A549 (cell line): ENCODE measurements around the gene C3orf22. TPM values are rescaled to one million over a fixed set of nuclear protein-coding genes. Genes with fewer than 3 reads are reported as not detected.
"Not testable (repeated sequence)": the region's sequence is repeated elsewhere in the genome, so short reads cannot be mapped to it uniquely, and the experiment has no call there.

ENCODE experiments used
- ATAC-seq, 2 experiments: fragments of 200-7000 bp in 1 of 2; fragments of >200 bp in 1 of 2; cut with Nextera tagmentation in 1 of 2; cut with Tn5 transposase in 1 of 2; 3 replicates each; pipeline versions ENCODE4 v1.8.0 to v1.9.1; 2018 to 2020; ENCODE audit warnings: mild to moderate bottlenecking in 1 of 2, moderate library complexity in 1 of 2
- CTCF ChIA-PET: fragments of 300-600 bp; sonication (Branson Sonifier 250); formaldehyde crosslinking; extraction: SDS; loops from one replicate; lab custom pipeline; 2021; ENCODE audit warnings: antibody characterized with exemption, inconsistent platforms; lab: Yijun Ruan, JAX
- POLR2A ChIA-PET: fragments of 350-600 bp; formaldehyde crosslinking; extraction: SDS; loops from one replicate; lab custom pipeline; 2021; ENCODE audit warnings: antibody characterized with exemption, inconsistent platforms; lab: Yijun Ruan, JAX
- DNase-seq, 2 experiments: peaks; one replicate each; pipeline versions ENCODE4 v3.0.0 to v3.0.0-alpha.2; 2011 to 2016; ENCODE audit warnings: low read depth in 1 of 2, low spot score in 1 of 2
- FAIRE-seq: peaks from 2 replicates; lab custom pipeline; 2011; peaks lifted over from hg19 to GRCh38; lab: Jason Lieb, UNC
- H3K27ac ChIP-seq, 2 experiments: fragments of >200 bp; sonication (Bioruptor Twin); formaldehyde crosslinking; 3 replicates each; pipeline ENCODE4 v1.5.1; 2016 to 2017
- H3K4me1 ChIP-seq: fragments of >200 bp; sonication (Bioruptor Twin); formaldehyde crosslinking; 3 replicates; pipeline ENCODE4 v1.6.1; 2016
- H3K4me2 ChIP-seq: fragments of >200 bp; sonication (Bioruptor Twin); formaldehyde crosslinking; 3 replicates; pipeline ENCODE4 v1.6.1; 2016
- H3K4me3 ChIP-seq: fragments of >200 bp; sonication (Bioruptor Twin); formaldehyde crosslinking; 3 replicates; pipeline ENCODE4 v1.5.1; 2016
- H3K9me3 ChIP-seq: fragments of >200 bp; sonication (Bioruptor Twin); formaldehyde crosslinking; 3 replicates; pipeline ENCODE4 v1.6.1; 2016
- BCL3 ChIP-seq: fragments of >200 bp; sonication (Bioruptor Twin); formaldehyde crosslinking; IDR thresholded peaks from 3 replicates; pipeline ENCODE4 v1.6.1; 2016
- EHF ChIP-seq: fragments of 250-450 bp; sonication (Bioruptor Pico); IDR thresholded peaks from 2 replicates; pipeline ENCODE4 v1.5.0; 2020; ENCODE audit warnings: mild to moderate bottlenecking
- EHMT2 ChIP-seq: fragments of 200-600 bp; sonication (generic); IDR thresholded peaks from 2 replicates; pipeline ENCODE4 v1.6.1; 2016; ENCODE audit warnings: antibody characterized with exemption, low read depth, mild to moderate bottlenecking, moderate library complexity
- EP300 ChIP-seq, 2 experiments: fragments of >200 bp; sonication (Bioruptor Twin); formaldehyde crosslinking; IDR thresholded peaks; 2 replicates in 1 of 2; 3 replicates in 1 of 2; pipeline ENCODE4 v1.6.1; 2016 to 2017
- FOXS1 ChIP-seq: fragments of 250-450 bp; sonication (Bioruptor Pico); IDR thresholded peaks from 2 replicates; pipeline ENCODE4 v1.5.0; 2020; ENCODE audit warnings: mild to moderate bottlenecking, moderate library complexity
- GATA3 ChIP-seq: IDR thresholded peaks from 2 replicates; pipeline ENCODE4 v1.6.1; 2012; ENCODE audit warnings: borderline replicate concordance
- HDAC2 ChIP-seq: fragments of 200-600 bp; sonication (generic); IDR thresholded peaks from 2 replicates; pipeline ENCODE4 v1.6.1; 2016
- HOXB13 ChIP-seq: fragments of 250-450 bp; sonication (Bioruptor Pico); IDR thresholded peaks from 2 replicates; pipeline ENCODE4 v1.5.0; 2020; ENCODE audit warnings: low read depth, mild to moderate bottlenecking, moderate library complexity
- JUN ChIP-seq, 2 experiments: fragments of >200 bp; sonication (Bioruptor Twin); formaldehyde crosslinking; IDR thresholded peaks; 2 replicates in 1 of 2; 3 replicates in 1 of 2; pipeline ENCODE4 v1.6.1; 2016 to 2017
- JUNB ChIP-seq: fragments of >200 bp; sonication (Bioruptor Twin); formaldehyde crosslinking; IDR thresholded peaks from 2 replicates; pipeline ENCODE4 v1.6.1; 2016
- KDM1A ChIP-seq: fragments of 200-600 bp; sonication (generic); IDR thresholded peaks from 2 replicates; pipeline ENCODE4 v1.6.1; 2016; ENCODE audit warnings: low read depth, mild to moderate bottlenecking
- KDM5A ChIP-seq: fragments of 200-600 bp; sonication (generic); IDR thresholded peaks from 2 replicates; pipeline ENCODE4 v1.6.1; 2016; ENCODE audit warnings: antibody characterized with exemption, mild to moderate bottlenecking
- MAX ChIP-seq: IDR thresholded peaks from 2 replicates; pipeline ENCODE4 v1.6.1; 2012
- NFE2L2 ChIP-seq: fragments of 150-350 bp; conservative IDR thresholded peaks from 2 replicates; pipeline ENCODE4 v1.6.1; 2014; ENCODE audit warnings: low read length
- NPAS2 ChIP-seq: fragments of 250-450 bp; sonication (Bioruptor Pico); IDR thresholded peaks from 2 replicates; pipeline ENCODE4 v1.8.0; 2022; ENCODE audit warnings: mild to moderate bottlenecking, moderate library complexity, borderline replicate concordance
- NR3C1 ChIP-seq: fragments of >200 bp; sonication (Bioruptor Twin); formaldehyde crosslinking; IDR thresholded peaks from 3 replicates; pipeline ENCODE4 v1.6.1; 2017
- PBX3 ChIP-seq: IDR thresholded peaks from 2 replicates; pipeline ENCODE4 v1.6.1; 2012
- PHF8 ChIP-seq: fragments of 200-600 bp; sonication (generic); IDR thresholded peaks from 2 replicates; pipeline ENCODE4 v1.6.1; 2016; ENCODE audit warnings: low read depth, mild to moderate bottlenecking, antibody characterized with exemption, moderate library complexity, borderline replicate concordance
- RFX5 ChIP-seq: fragments of 450-650 bp; IDR thresholded peaks from 2 replicates; pipeline ENCODE4 v1.7.1; 2014; ENCODE audit warnings: antibody characterized with exemption, mild to moderate bottlenecking, moderate library complexity
- RNF2 ChIP-seq: fragments of 200-600 bp; sonication (generic); IDR thresholded peaks from 2 replicates; pipeline ENCODE4 v1.6.1; 2016; ENCODE audit warnings: low read depth, mild to moderate bottlenecking, antibody characterized with exemption, moderate library complexity, borderline replicate concordance
- TFCP2L1 ChIP-seq: fragments of 250-450 bp; sonication (Bioruptor Pico); IDR thresholded peaks from 2 replicates; pipeline ENCODE4 v1.5.0; 2021; ENCODE audit warnings: mild to moderate bottlenecking
- TP53 ChIP-seq: fragments of 250-450 bp; sonication (Bioruptor Pico); IDR thresholded peaks from 2 replicates; pipeline ENCODE4 v1.5.0; 2021; ENCODE audit warnings: mild to moderate bottlenecking, moderate library complexity
- USF2 ChIP-seq: fragments of 450-650 bp; IDR thresholded peaks from 2 replicates; pipeline ENCODE4 v1.6.1; 2014; ENCODE audit warnings: antibody characterized with exemption
- ZC3H11A ChIP-seq: fragments of 450-650 bp; IDR thresholded peaks from 2 replicates; pipeline ENCODE4 v1.6.1; 2014; ENCODE audit warnings: antibody characterized with exemption, mild to moderate bottlenecking
- WGBS: methylation state at CpG from one replicate; pipeline ENCODE4 v1.1.6; 2017; ENCODE audit errors: missing lambda C conversion rate; 5-methylcytosine and 5-hydroxymethylcytosine counted together
- polyA plus RNA-seq, 4 experiments: library from polyadenylated mRNA; depleted of rRNA in 3 of 4; stranded (reverse); fragments of >200 nt; fragmentation: RNase III in 1 of 4; extraction: RNeasy Plus Mini Kit Qiagen cat#74134 plus additional on column Dnase treatment in 1 of 4; gene quantifications; 2 replicates in 3 of 4; 3 replicates in 1 of 4; pipeline ENCODE4 v1.2.3, GENCODE V29; 2011 to 2017

The C3orf22 gene
- polyA plus RNA-seq, 2 of the 4 experiments (the other 2 are of a cell fraction): not detected

- ATAC-seq (no peak), FAIRE-seq (no peak)
- CTCF ChIA-PET: no interaction called here
- Histone ChIP-seq H3K9me3 (no peaks in the 10 kb centered on the region), H3K27ac (no peak overlapping the region), H3K4me2 (no peak overlapping the region), H3K4me1 (peaks cover 6% of the 10 kb centered on the region; the same call in 2 of the 3 replicates)
- POLR2A ChIA-PET: no interaction called here
- TF ChIP-seq FOXS1 (no peak), NR3C1 (no peak), HOXB13 (CRISPR knock-in tag) (no peak), USF2 (no peak), PBX3 (no peak), MAX (no peak), RNF2 (no peak), EHF (CRISPR knock-in tag) (no peak), BCL3 (no peak), HDAC2 (no peak), GATA3 (no peak), JUN (IDR thresholded peaks at IDR 0.05) (no peak), KDM5A (no peak), RFX5 (no peak), NPAS2 (no peak), NFE2L2 (no peak), EP300 (IDR thresholded peaks at IDR 0.05) (no peak), KDM1A (no peak), JUNB (no peak), ZC3H11A (no peak)
- TF ChIP-seq, all 56 proteins: peak for 0
- 79% methylated on average over 6 of the region's 6 CpGs for WGBS
- DNase-seq: no peak
- no peak overlapping the region for H3K4me3 ChIP-seq
Measured at GRCh38 chr3:126604691-126605090, 46.0 kb upstream of the C3orf22 start.

GRCh38 chr3:126599101-126599500 is 40.4 kb upstream of the C3orf22 start:
- CTCF ChIA-PET: no interaction called here
- no peak for DNase-seq

DNA sequence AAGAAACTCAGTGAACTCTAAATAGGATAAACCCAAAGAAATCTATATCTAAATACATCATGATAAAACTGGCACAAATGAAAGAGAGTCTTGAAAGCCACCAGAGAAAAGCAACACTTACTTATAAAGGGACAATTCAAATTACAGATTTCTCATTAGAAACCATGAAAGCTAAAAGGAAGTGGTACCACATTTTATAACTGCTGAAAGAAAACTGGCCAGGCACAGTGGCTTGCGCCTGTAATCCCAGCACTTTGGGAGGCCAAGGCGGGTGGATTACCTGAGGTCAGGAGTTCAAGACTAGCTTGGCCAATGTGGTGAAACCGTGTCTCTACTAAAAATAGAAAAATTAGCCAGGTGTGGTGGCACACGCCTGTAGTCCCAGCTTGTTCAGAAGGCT is 36.7 kb upstream of the C3orf22 start:
- H3K9me3 ChIP-seq, FAIRE-seq, CTCF ChIA-PET, H3K4me1 ChIP-seq, H3K4me2 ChIP-seq, ATAC-seq, H3K27ac ChIP-seq, H3K4me3 ChIP-seq, DNase-seq, POLR2A ChIA-PET: not testable (repeated sequence)
- 77% methylated on average over 4 of the region's 4 CpGs for WGBS

More at GRCh38 chr3:126599101-126599500, 40.4 kb upstream of the C3orf22 start:
- no peak overlapping the region for H3K4me3 ChIP-seq
- POLR2A ChIA-PET: interaction anchor here (0.6 kb wide), 1 partner anchor 731 kb away, joined by 3 read pairs; no protein-coding TSS in a partner anchor
- TF ChIP-seq TFCP2L1 (CRISPR knock-in tag) (no peak), TP53 (CRISPR knock-in tag) (no peak), PHF8 (no peak), RNF2 (no peak), FOXS1 (no peak), NR3C1 (no peak), EHMT2 (no peak), KDM1A (no peak)
- H3K9me3 ChIP-seq: peaks cover 4% of the 10 kb centered on the region; the same call in 1 of the 3 replicates
- no peak overlapping the region for H3K27ac ChIP-seq
- WGBS: 0% methylated on average over 1 of the region's 1 CpG
- ATAC-seq (no peak), FAIRE-seq (no peak)
- no peaks in the 10 kb centered on the region for H3K4me1 ChIP-seq
- H3K4me2 ChIP-seq: no peak overlapping the region

DNA sequence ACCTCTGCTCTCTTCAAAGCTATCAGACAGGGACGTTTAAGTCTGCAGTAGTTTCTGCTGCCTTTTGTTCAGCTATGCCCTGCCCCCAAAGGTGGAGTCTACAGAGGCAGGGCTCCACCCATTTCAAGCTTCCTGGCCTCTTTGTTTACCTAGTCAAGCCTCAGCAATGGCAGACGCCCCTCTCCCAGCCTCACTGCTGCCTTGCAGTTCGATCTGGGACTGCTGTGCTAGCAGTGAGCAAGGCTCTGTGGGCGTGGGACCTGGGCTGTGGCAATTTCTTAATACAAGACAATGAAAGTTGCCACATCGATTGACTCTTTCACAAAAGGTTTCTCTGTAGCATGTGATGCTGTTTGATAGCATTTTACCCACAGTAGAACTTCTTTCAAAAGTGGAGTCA is 32.8 kb upstream of the C3orf22 start:
- CTCF ChIA-PET: interaction anchor here (0.6 kb wide), 1 partner anchor 16 kb away, joined by 5 read pairs; no protein-coding TSS in a partner anchor
- H3K4me3 ChIP-seq, ATAC-seq, H3K4me2 ChIP-seq, H3K27ac ChIP-seq, H3K4me1 ChIP-seq, DNase-seq, POLR2A ChIA-PET, H3K9me3 ChIP-seq, FAIRE-seq: not testable (repeated sequence)
- WGBS: 44% methylated on average over 1 of the region's 5 CpGs
